ENCODE measurements around the gene ADARB1. TPM values are rescaled to one million over a fixed set of nuclear protein-coding genes. Genes with fewer than 3 reads are reported as not detected.

Gene ADARB1
- total RNA-seq, 1 experiment from 2014 or later: 31.9 TPM

DNA sequence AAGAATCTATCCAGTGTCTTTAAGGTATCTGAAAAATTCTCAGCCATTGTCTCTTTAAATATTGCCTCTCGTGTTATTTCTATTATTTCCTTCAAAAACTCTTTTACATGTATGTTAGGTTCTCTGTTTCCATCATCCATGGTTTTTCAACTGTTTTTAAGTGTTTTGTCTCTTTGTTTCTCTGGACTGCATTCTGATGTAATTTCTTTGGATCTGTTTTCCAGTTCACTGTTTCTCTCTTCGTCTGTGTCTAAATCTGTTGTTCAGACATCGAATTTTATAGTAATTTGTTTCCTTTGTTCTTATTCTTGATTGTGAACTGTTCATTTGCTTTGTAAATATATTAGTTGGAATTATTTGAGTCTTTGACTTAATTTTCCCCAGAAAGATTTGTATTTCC is 169.2 kb downstream of the ADARB1 start:
- Histone ChIP-seq H3K36me3 (ENCODE audit: insufficient read depth, low read length, poor library complexity, severe bottlenecking) (no peaks in the 10 kb centered on the region), H3K27me3 (replicated peaks; ENCODE audit: insufficient read depth, low read depth, low read length, poor library complexity) (no peaks in the 10 kb centered on the region), H3K4me1 (ENCODE audit: insufficient read depth, low read length, poor library complexity, severe bottlenecking) (no peaks in the 10 kb centered on the region), H3K4me3 (ENCODE audit: low read depth, low read length, poor library complexity, severe bottlenecking) (no peak overlapping the region), H3K9me3 (ENCODE audit: low read depth, low read length, poor library complexity, severe bottlenecking) (peaks cover 14% of the 10 kb centered on the region), H3K27ac (ENCODE audit: low read depth, low read length, poor library complexity, severe bottlenecking) (no peak overlapping the region)
- POLR2A ChIA-PET (ENCODE audit: low non-redundant PET): no interaction called here
- TF ChIP-seq EZH2 (IDR thresholded peaks at IDR 0.05; ENCODE audit: borderline replicate concordance, low read depth, low read length, poor library complexity, severe bottlenecking): no peak
- TF ChIP-seq, protein P1, sequence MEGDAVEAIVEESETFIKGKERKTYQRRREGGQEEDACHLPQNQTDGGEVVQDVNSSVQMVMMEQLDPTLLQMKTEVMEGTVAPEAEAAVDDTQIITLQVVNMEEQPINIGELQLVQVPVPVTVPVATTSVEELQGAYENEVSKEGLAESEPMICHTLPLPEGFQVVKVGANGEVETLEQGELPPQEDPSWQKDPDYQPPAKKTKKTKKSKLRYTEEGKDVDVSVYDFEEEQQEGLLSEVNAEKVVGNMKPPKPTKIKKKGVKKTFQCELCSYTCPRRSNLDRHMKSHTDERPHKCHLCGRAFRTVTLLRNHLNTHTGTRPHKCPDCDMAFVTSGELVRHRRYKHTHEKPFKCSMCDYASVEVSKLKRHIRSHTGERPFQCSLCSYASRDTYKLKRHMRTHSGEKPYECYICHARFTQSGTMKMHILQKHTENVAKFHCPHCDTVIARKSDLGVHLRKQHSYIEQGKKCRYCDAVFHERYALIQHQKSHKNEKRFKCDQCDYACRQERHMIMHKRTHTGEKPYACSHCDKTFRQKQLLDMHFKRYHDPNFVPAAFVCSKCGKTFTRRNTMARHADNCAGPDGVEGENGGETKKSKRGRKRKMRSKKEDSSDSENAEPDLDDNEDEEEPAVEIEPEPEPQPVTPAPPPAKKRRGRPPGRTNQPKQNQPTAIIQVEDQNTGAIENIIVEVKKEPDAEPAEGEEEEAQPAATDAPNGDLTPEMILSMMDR (conservative IDR thresholded peaks at IDR 0.05; ENCODE audit: low read depth, low read length): no peak
- no TSS peak for BruUV-seq (replicated peaks)
- intact Hi-C loops (cut with micrococcal nuclease; ENCODE audit: unreplicated experiment): no loop called here
- DNase-seq (ENCODE audit: low spot score): no peak
- CTCF ChIA-PET: no interaction called here

DNA sequence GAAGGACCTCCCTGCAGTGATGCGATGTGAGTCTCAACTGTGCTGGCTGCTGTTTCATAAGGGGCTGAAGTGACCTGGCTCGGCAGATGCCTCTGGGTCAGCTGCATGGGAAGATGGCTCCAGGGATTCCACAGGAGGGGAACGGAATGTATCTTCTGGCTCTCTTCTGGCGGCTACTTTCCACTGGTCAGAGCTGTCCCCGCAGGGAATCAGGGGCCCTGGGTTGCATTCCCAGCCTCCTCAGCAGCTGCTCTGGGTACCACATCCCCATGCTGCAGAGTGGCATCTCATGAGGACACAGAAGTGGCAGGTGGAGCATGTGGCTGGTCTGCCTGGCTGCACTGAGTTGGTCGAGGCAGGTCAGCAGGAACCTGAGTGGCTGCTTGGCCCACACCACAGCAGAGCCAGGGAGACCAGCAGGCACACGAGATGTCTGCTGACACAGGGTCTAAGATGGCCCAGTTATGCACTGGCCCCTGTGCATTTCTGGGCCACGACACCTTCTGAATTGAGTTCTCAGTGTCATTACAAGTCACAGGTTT is 170.5 kb downstream of the ADARB1 start:
- DNase-seq (ENCODE audit: low spot score): no peak
- CTCF ChIA-PET: no interaction called here
- POLR2A ChIA-PET (ENCODE audit: low non-redundant PET): no interaction called here
- H3K4me3 ChIP-seq (ENCODE audit: low read depth, low read length, poor library complexity, severe bottlenecking): no peak overlapping the region
- intact Hi-C loops (cut with micrococcal nuclease; ENCODE audit: unreplicated experiment): no loop called here
- peaks cover 14% of the 10 kb centered on the region for H3K9me3 ChIP-seq (ENCODE audit: low read depth, low read length, poor library complexity, severe bottlenecking)
- H3K36me3 ChIP-seq (ENCODE audit: insufficient read depth, low read length, poor library complexity, severe bottlenecking): no peaks in the 10 kb centered on the region
- H3K4me1 ChIP-seq (ENCODE audit: insufficient read depth, low read length, poor library complexity, severe bottlenecking): no peaks in the 10 kb centered on the region
- no peak overlapping the region for H3K27ac ChIP-seq (ENCODE audit: low read depth, low read length, poor library complexity, severe bottlenecking)
- BruUV-seq (replicated peaks): no TSS peak
- no peaks in the 10 kb centered on the region for H3K27me3 ChIP-seq (replicated peaks; ENCODE audit: insufficient read depth, low read depth, low read length, poor library complexity)
- TF ChIP-seq, protein P1 (conservative IDR thresholded peaks at IDR 0.05; ENCODE audit: low read depth, low read length): no peak
- no peak for TF ChIP-seq EZH2 (IDR thresholded peaks at IDR 0.05; ENCODE audit: borderline replicate concordance, low read depth, low read length, poor library complexity, severe bottlenecking)

DNA sequence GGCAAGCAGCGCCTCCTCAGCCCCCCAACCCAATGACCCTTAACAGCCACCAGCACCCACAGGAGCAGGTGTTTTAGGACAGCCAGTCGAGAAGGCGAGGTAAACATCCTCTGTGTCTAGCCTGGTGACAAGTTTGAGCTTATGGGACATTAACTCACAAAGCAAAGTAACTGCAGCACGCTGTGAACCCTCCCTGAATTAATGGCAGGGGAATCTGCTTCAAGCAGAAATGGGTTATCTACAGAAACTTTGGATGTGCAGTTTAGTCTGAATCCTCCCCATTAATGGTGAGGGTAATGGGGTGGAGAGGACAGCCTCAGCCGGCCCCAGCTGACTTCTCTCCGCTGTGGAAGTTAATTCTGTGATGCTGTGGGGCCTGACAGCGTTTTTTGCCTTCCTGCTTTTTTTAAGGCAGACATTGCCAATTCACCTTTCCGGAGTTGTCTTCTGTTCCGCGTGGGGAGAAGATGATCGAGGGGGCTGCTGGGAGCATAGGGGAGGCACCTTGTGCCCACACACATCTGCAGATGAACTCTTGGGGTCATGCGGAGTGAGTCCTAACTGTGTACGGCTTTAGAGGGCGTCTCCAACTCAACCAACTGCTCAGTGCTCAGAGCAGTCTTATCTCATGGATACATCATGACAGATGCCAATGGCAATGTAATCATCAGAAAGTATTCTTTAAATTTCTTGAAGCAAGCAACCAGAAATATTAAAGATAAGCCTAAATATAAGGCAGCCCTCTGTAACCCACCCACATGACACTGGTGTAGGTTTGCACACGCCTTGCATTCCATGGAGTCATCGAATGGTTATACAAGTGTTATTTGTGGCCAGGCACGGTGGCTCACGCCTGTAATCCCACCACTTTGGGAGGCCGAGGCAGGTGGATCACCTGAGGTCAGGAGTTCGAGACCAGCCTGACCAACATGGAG is 172.3 kb downstream of the ADARB1 start:
- no peak for DNase-seq (ENCODE audit: low spot score)
- CTCF ChIA-PET: no interaction called here
- H3K27ac ChIP-seq (ENCODE audit: low read depth, low read length, poor library complexity, severe bottlenecking): no peak overlapping the region
- POLR2A ChIA-PET (ENCODE audit: low non-redundant PET): no interaction called here
- no peaks in the 10 kb centered on the region for H3K4me1 ChIP-seq (ENCODE audit: insufficient read depth, low read length, poor library complexity, severe bottlenecking)
- no peak overlapping the region for H3K4me3 ChIP-seq (ENCODE audit: low read depth, low read length, poor library complexity, severe bottlenecking)
- H3K27me3 ChIP-seq (replicated peaks; ENCODE audit: insufficient read depth, low read depth, low read length, poor library complexity): no peaks in the 10 kb centered on the region
- H3K9me3 ChIP-seq (ENCODE audit: low read depth, low read length, poor library complexity, severe bottlenecking): peaks cover 14% of the 10 kb centered on the region
- intact Hi-C loops (cut with micrococcal nuclease; ENCODE audit: unreplicated experiment): no loop called here
- BruUV-seq (replicated peaks): no TSS peak
- H3K36me3 ChIP-seq (ENCODE audit: insufficient read depth, low read length, poor library complexity, severe bottlenecking): no peaks in the 10 kb centered on the region
- TF ChIP-seq, protein P1 (conservative IDR thresholded peaks at IDR 0.05; ENCODE audit: low read depth, low read length): no peak
- TF ChIP-seq EZH2 (IDR thresholded peaks at IDR 0.05; ENCODE audit: borderline replicate concordance, low read depth, low read length, poor library complexity, severe bottlenecking): no peak
